Heart right ventricle (tissue), 16 donors: ENCODE results near the gene AUTS2. TPM values are rescaled to one million over a fixed set of nuclear protein-coding genes. Genes with fewer than 3 reads are reported as not detected.
A peak's percentile ranks its signal among the peaks of the same experiment; 100 is the strongest.

Source experiments
- ATAC-seq, 8 donors: fragments of 200-7000 bp; cut with Tn5 transposase; one replicate each; pipeline ENCODE4 v1.9.1; 2020; ENCODE audit warnings: mild to moderate bottlenecking in 8 of 8, moderate library complexity in 8 of 8, moderate number of reproducible peaks in 1 of 8
- DNase-seq, 2 donors: peaks; one replicate each; pipeline ENCODE4 v3.0.0-alpha.2; 2020
- H3K27ac ChIP-seq, 10 donors: fragments of 200-600 bp; sonication (generic) in 2 of 10; one replicate each; pipeline versions ENCODE4 v1.5.0 to v1.8.0; 2020 to 2022; ENCODE audit warnings: mild to moderate bottlenecking in 3 of 10
- H3K27me3 ChIP-seq, 7 donors: fragments of 200-600 bp; one replicate each; pipeline ENCODE4 v1.8.0; 2021 to 2022; ENCODE audit warnings: mild to moderate bottlenecking in 2 of 7
- H3K36me3 ChIP-seq, 9 donors: fragments of 200-600 bp; sonication (generic) in 1 of 9; one replicate each; pipeline versions ENCODE4 v1.5.0 to v1.8.0; 2020 to 2022; ENCODE audit warnings: mild to moderate bottlenecking in 2 of 9
- H3K4me1 ChIP-seq, 9 donors: fragments of 200-600 bp; sonication (generic) in 1 of 9; one replicate each; pipeline versions ENCODE4 v1.5.0 to v1.8.0; 2020 to 2022; ENCODE audit warnings: mild to moderate bottlenecking in 4 of 9
- H3K4me3 ChIP-seq, 10 donors: fragments of 200-600 bp; sonication (generic) in 2 of 10; one replicate each; pipeline versions ENCODE4 v1.5.0 to v1.8.0; 2020 to 2022; ENCODE audit warnings: mild to moderate bottlenecking in 7 of 10, moderate library complexity in 2 of 10
- H3K9me3 ChIP-seq, 11 donors: fragments of 200-600 bp in 10 of 11; sonication (generic) in 2 of 11; one replicate each; pipeline versions ENCODE4 v1.5.0 to v1.8.0; 2013 to 2022; ENCODE audit warnings: mild to moderate bottlenecking in 2 of 11, control low read depth in 1 of 11, moderate library complexity in 1 of 11
- CTCF ChIP-seq, 9 donors: fragments of 200-600 bp; sonication (generic) in 2 of 9; IDR thresholded peaks; one replicate each; pipeline versions ENCODE4 v1.5.0 to v1.8.0; 2021 to 2022; ENCODE audit warnings: antibody characterized with exemption in 9 of 9, mild to moderate bottlenecking in 5 of 9, moderate library complexity in 1 of 9
- WGBS, 2 donors: extraction: QIAGEN DNeasy Blood & Tissue Kit; methylation state at CpG; one replicate each; pipeline ENCODE4 v1.1.7; 2013; ENCODE audit warnings: inconsistent platforms in 1 of 2; 5-methylcytosine and 5-hydroxymethylcytosine counted together
- intact Hi-C, 10 donors: fragments of 100-400 bp; cut with DNase I; formaldehyde crosslinking; loops; one replicate each; pipeline versions ENCODE4 v1.11.1 to v1.14.2; 2022
- polyA plus RNA-seq, 2 donors: library from polyadenylated mRNA; stranded (reverse); fragments of 200-250 nt; gene quantifications; one replicate each; pipeline ENCODE4 v1.2.3, GENCODE V29; 2013
- total RNA-seq, 10 donors: library from RNA; stranded (reverse); fragmentation: NEBNext Ultra II Directional in 3 of 10; extraction: Animal tissue kit (Norgen Biotek cat#: 25700) in 3 of 10; gene quantifications; one replicate each; pipeline versions ENCODE4 v1.2.1 to v1.2.4, GENCODE V29; 2021 to 2023
- donor health status: Arrhythmogenic right ventricular cardiomyopathy.
- donor health status: ischemic (EF 13 %, LVEDD 7.1; RV severe dilation, severe dysfunction).
- donor health status: healthy with polysubstance abuse.
- donor health status: DM: no; HTN: yes; CAD: no.
- donor health status: DM: no; HTN: no; CAD: no.
- donor health status: ischemic (EF 25% LVEDD 6.9; RV normal size, moderate dysfunction).
- donor health status: ischemic (EF 25% LVEDD 5.7; RV mildly dilated, moderate dysfunction).
- donor health status: healthy.
- donor health status: DM: yes; HTN: yes; CAD: no.
- donor health status: Ischemic cardiomyopathy.
- donor health status: ischemic (EF 35%, LVEDD 5.7; RV mildly dilated, moderate dysfunction).
- donor health status: nonischemic (EF 11% LVEDD 7.7; RV severe dilation, severe dysfunction).
- donor health status: DM: yes; HTN: yes; CAD: no.
- donor health status: PGD.
- donor health status: ischemic (EF 29% LVEDD 5.4; RV normal size, mild dysfunction).
- donor health status: nonischemic (EF 23%, LVEDD 6.1; RV moderate dilation, normal function).

AUTS2 gene
- total and polyA plus RNA-seq, 12 donors, result 1.6 to 11.2 (median 7.3) TPM

DNA sequence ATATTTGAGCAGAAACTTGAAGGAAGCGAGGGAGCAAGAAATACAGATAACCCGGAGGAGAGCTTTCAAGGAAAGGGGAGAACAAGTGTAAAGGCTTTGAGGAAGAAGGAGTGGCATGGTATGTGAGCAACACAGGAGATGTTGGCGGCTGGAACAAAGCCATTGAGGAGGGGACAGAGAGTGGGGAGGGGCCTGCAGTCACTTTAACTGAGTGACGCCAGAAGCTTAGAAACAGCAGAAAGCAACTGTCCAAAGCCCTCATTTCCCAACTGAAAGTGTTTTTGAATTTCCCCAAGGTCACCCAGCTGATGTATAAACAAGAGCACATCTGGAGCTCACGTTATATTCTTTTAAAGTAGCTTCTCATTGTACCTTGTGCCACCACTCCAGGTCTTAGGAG lies 19.1 kb downstream of the AUTS2 start:
- 80 to 87% methylated on average over 5 of the region's 5 CpGs for WGBS, 2 donors
- Histone ChIP-seq H3K27ac (no peak overlapping the region), H3K27me3 (no peaks in the 10 kb centered on the region), H3K4me1 (peaks cover 0 to 12% (median 5%) of the 10 kb centered on the region in 9 donors), H3K9me3 (no peaks in the 10 kb centered on the region), H3K4me3 (no peak overlapping the region), H3K36me3 (no peaks in the 10 kb centered on the region)
- peak in 1 of 8 donors; percentile 28 for ATAC-seq
- no peak for DNase-seq
- no peak for TF ChIP-seq CTCF (IDR thresholded peaks at IDR 0.05)
- intact Hi-C loops, result no loop called here

GRCh38 chr7:69619054-69619453 lies 20.8 kb downstream of the AUTS2 start:
- Histone ChIP-seq H3K9me3 (no peaks in the 10 kb centered on the region), H3K36me3 (no peaks in the 10 kb centered on the region), H3K4me3 (no peak overlapping the region), H3K27ac (no peak overlapping the region), H3K4me1 (peaks cover 0 to 20% (median 8%) of the 10 kb centered on the region in 9 donors), H3K27me3 (no peaks in the 10 kb centered on the region)
- 96% methylated on average over 1 of the region's 1 CpG for WGBS, 2 donors
- intact Hi-C loops, result no loop called here
- DNase-seq, result no peak
- TF ChIP-seq CTCF (IDR thresholded peaks at IDR 0.05), result no peak
- no peak for ATAC-seq

DNA sequence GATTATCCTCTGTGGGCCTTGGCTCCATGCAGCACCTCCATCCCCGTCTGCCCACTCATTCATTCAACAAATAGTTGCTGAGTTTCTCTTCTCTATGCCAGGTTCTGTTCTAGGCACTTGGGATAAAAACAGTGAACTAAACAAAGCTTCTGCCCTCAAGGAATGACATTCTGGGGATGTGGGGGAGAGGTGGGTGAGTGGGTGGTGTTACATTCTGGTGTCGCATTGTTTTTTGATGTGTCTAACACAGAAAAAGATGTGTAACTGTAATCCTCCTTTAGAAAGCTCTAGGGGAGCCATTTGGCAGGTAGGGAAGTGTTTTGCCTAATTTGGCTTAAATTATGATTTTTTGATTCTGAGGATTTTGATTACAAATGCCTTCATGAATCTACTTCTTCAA lies 21.4 kb downstream of the AUTS2 start:
- no peaks in the 10 kb centered on the region for H3K9me3 ChIP-seq
- H3K4me3 ChIP-seq, result no peak overlapping the region
- DNase-seq, result no peak
- intact Hi-C loops, result no loop called here
- no peaks in the 10 kb centered on the region for H3K27me3 ChIP-seq
- peaks cover 0 to 23% (median 9%) of the 10 kb centered on the region in 9 donors for H3K4me1 ChIP-seq
- no peak for ATAC-seq
- H3K36me3 ChIP-seq, result no peaks in the 10 kb centered on the region
- WGBS, 2 donors, result 91% methylated on average over 2 of the region's 2 CpGs
- no peak overlapping the region for H3K27ac ChIP-seq
- no peak for TF ChIP-seq CTCF (IDR thresholded peaks at IDR 0.05)

GRCh38 chr7:69620063-69620462 lies 21.8 kb downstream of the AUTS2 start:
- WGBS, 2 donors, result 56 to 65% methylated on average over 4 of the region's 4 CpGs
- ATAC-seq (no peak), DNase-seq (no peak)
- H3K9me3 ChIP-seq, result no peaks in the 10 kb centered on the region
- intact Hi-C loops, result no loop called here
- no peak overlapping the region for H3K27ac ChIP-seq
- H3K4me1 ChIP-seq, result peaks cover 0 to 27% (median 13%) of the 10 kb centered on the region in 9 donors
- H3K27me3 ChIP-seq, result no peaks in the 10 kb centered on the region
- no peaks in the 10 kb centered on the region for H3K36me3 ChIP-seq
- no peak overlapping the region for H3K4me3 ChIP-seq
- TF ChIP-seq CTCF (IDR thresholded peaks at IDR 0.05), result no peak
